HepG2 (cell line): ENCODE measurements around the gene PTPA. TPM values are rescaled to one million over a fixed set of nuclear protein-coding genes. Genes with fewer than 3 reads are reported as not detected.

Experiments
- ATAC-seq: fragments of 200-7000 bp; cut with Tn5 transposase; 3 replicates; pipeline ENCODE4 v1.9.1; 2020; ENCODE audit warnings: mild to moderate bottlenecking, moderate library complexity
- BruUV-seq: library from RNA; stranded (reverse); fragments of 400-500 nt; replicated peaks from 2 replicates; lab custom pipeline; 2021; lab: Mats Ljungman, UMichigan
- CTCF ChIA-PET: fragments of 300-600 bp; formaldehyde crosslinking; extraction: SDS; loops from one replicate; lab custom pipeline; 2021; ENCODE audit warnings: low total read pairs, inconsistent platforms, low intra/inter-chr PET ratio; lab: Yijun Ruan, JAX
- POLR2A ChIA-PET: fragments of 350-600 bp; sonication (Branson Sonifier 250); formaldehyde crosslinking; loops from one replicate; lab custom pipeline; 2020; ENCODE audit warnings: antibody characterized with exemption, inconsistent platforms; lab: Yijun Ruan, JAX
- DNase-seq: peaks from one replicate; pipeline ENCODE4 v3.0.0-alpha.2; 2015; ENCODE audit warnings: low spot score
- FAIRE-seq: peaks from 3 replicates; lab custom pipeline; 2011; peaks lifted over from hg19 to GRCh38; lab: Jason Lieb, UNC
- H2AFZ ChIP-seq: one replicate; pipeline ENCODE4 v1.6.1; 2011; ENCODE audit warnings: low read length, inconsistent platforms
- H3K27ac ChIP-seq: fragments of 300-600 bp; 3 replicates; pipeline ENCODE4 v1.8.0; 2011; ENCODE audit warnings: mixed run types, mild to moderate bottlenecking, mixed read lengths, low read length, inconsistent platforms; ENCODE audit not compliant: insufficient read depth; ENCODE audit errors: extremely low read length
- H3K27me3 ChIP-seq, 2 experiments: fragments of 200-600 bp in 1 of 2; 2 replicates in 1 of 2; 3 replicates in 1 of 2; pipeline versions ENCODE4 v1.6.0 to v1.8.0; 2011; ENCODE audit warnings: low read length in 2 of 2, mild to moderate bottlenecking in 2 of 2, moderate library complexity in 2 of 2, inconsistent platforms in 1 of 2; ENCODE audit not compliant: insufficient read depth in 2 of 2, control insufficient read depth in 1 of 2
- H3K36me3 ChIP-seq, 2 experiments: fragments of 200-600 bp in 1 of 2; replicated peaks in 1 of 2; 2 replicates in 1 of 2; 3 replicates in 1 of 2; pipeline versions ENCODE4 v1.5.1 to v1.8.0; 2011; ENCODE audit warnings: low read length in 2 of 2, inconsistent platforms in 1 of 2; ENCODE audit not compliant: insufficient read depth in 2 of 2, control insufficient read depth in 1 of 2
- H3K4me1 ChIP-seq: 2 replicates; pipeline ENCODE4 v1.5.1; 2012; ENCODE audit warnings: low read length, inconsistent platforms; ENCODE audit not compliant: insufficient read depth
- H3K4me2 ChIP-seq: 2 replicates; pipeline ENCODE4 v1.6.0; 2011; ENCODE audit warnings: low read depth, low read length, inconsistent platforms
- H3K4me3 ChIP-seq, 3 experiments: fragments of 200-600 bp in 1 of 3; sonication (generic), shearing (Covaris generic) in 1 of 3; replicated peaks in 1 of 3; 2 replicates each; pipeline ENCODE4 v1.5.1; 2011 to 2016; ENCODE audit warnings: low read length in 3 of 3, inconsistent platforms in 2 of 3, low read depth in 2 of 3, mild to moderate bottlenecking in 2 of 3, control low read depth in 1 of 3, mixed read lengths in 1 of 3; ENCODE audit not compliant: insufficient read depth in 1 of 3
- H3K79me2 ChIP-seq: one replicate; pipeline ENCODE4 v1.6.1; 2011; ENCODE audit warnings: low read length, inconsistent platforms; ENCODE audit not compliant: insufficient read depth
- H3K9ac ChIP-seq: 2 replicates; pipeline ENCODE4 v1.6.0; 2011; ENCODE audit warnings: mild to moderate bottlenecking, low read depth, low read length, inconsistent platforms; ENCODE audit not compliant: insufficient read depth
- H3K9me3 ChIP-seq: 2 replicates; pipeline ENCODE4 v1.5.1; 2012; ENCODE audit warnings: mild to moderate bottlenecking, low read length
- H4K20me1 ChIP-seq: 2 replicates; pipeline ENCODE4 v1.6.0; 2011; ENCODE audit warnings: inconsistent platforms, mild to moderate bottlenecking, low read length, moderate library complexity; ENCODE audit not compliant: insufficient read depth
- CC2D1A ChIP-seq: sonication (generic); formaldehyde crosslinking; IDR thresholded peaks from 2 replicates; pipeline ENCODE4 v1.8.1; 2023; ENCODE audit warnings: mild to moderate bottlenecking, missing genetic modification reagents
- STAT5B ChIP-seq: sonication (generic); formaldehyde crosslinking; IDR thresholded peaks from 2 replicates; pipeline ENCODE4 v1.4.0; 2020; ENCODE audit warnings: missing genetic modification reagents
- ZFP36 ChIP-seq: fragments of 150-350 bp; IDR thresholded peaks from 2 replicates; pipeline ENCODE4 v1.6.1; 2018; ENCODE audit warnings: borderline replicate concordance, low read length, low read depth; ENCODE audit not compliant: partially characterized antibody
- ZMYM3 ChIP-seq: sonication (generic); formaldehyde crosslinking; IDR thresholded peaks from 2 replicates; pipeline ENCODE4 v1.5.1; 2020; ENCODE audit warnings: mild to moderate bottlenecking, missing genetic modification reagents
- ZNF552 ChIP-seq: sonication (generic); formaldehyde crosslinking; IDR thresholded peaks from 2 replicates; pipeline ENCODE4 v1.9.0; 2022; ENCODE audit warnings: missing genetic modification reagents, mild to moderate bottlenecking, borderline replicate concordance
- ZNF768 ChIP-seq: sonication (generic); formaldehyde crosslinking; IDR thresholded peaks from 2 replicates; pipeline ENCODE4 v1.4.0; 2020; ENCODE audit warnings: missing genetic modification reagents
- WGBS: methylation state at CpG from one replicate; pipeline ENCODE4 v1.1.6; 2017; ENCODE audit warnings: low lambda C conversion rate; 5-methylcytosine and 5-hydroxymethylcytosine counted together
- in situ Hi-C: cut with HindIII; loops from 2 replicates; pipeline ENCODE4 v1.10.0; 2017; ENCODE audit warnings: low pct_unique_long_range_greater_than_20kb; ENCODE audit not compliant: extremely low pct_ligation_motif_present
- intact Hi-C: fragments of 100-400 bp; cut with micrococcal nuclease; formaldehyde crosslinking; loops from one replicate; pipeline ENCODE4 v1.10.0; 2022; ENCODE audit not compliant: unreplicated experiment
- polyA plus RNA-seq, 8 experiments: library from polyadenylated mRNA; depleted of rRNA in 3 of 8; stranded (reverse) in 7 of 8; unstranded in 1 of 8; fragments of >200 nt; fragmentation: Illumina TruSeq in 4 of 8; extraction: Trizol in 4 of 8; gene quantifications; 2 replicates each; pipeline versions ENCODE4 v1.2.1 to v1.2.3, GENCODE V29; 2011 to 2016; ENCODE audit warnings: low read depth in 4 of 8, missing spikeins in 1 of 8, mixed read lengths in 1 of 8; ENCODE audit not compliant: insufficient read depth in 1 of 8
- total RNA-seq, 5 experiments: library from RNA; depleted of rRNA; stranded (reverse); fragments of >200 nt; fragmentation: Illumina TruSeq; extraction: Trizol; gene quantifications; 2 replicates each; pipeline ENCODE4 v1.2.3, GENCODE V29; 2016; ENCODE audit warnings: low read depth in 1 of 5

The PTPA gene
- total and polyA plus RNA-seq, 2 of the 13 experiments (the other 11 are each of a cell fraction or from before 2014, with no cell fraction given), result 79.3 to 105 TPM

- no peak overlapping the region for H3K4me3 ChIP-seq
- H2AFZ ChIP-seq, result no peak overlapping the region
- peaks cover 26% of the 10 kb centered on the region for H3K4me1 ChIP-seq
- BruUV-seq, result no TSS peak
- peak; percentile 24; the same call in 2 of the 3 replicates for ATAC-seq
- in situ Hi-C loops, result no loop called here
- no peak overlapping the region for H3K9ac ChIP-seq
- no peaks in the 10 kb centered on the region for H3K36me3 ChIP-seq
- no peaks in the 10 kb centered on the region for H3K9me3 ChIP-seq
- ChIA-PET POLR2A (no interaction called here), CTCF (no interaction called here)
- no peaks in the 10 kb centered on the region for H4K20me1 ChIP-seq
- FAIRE-seq, result no peak
- 54% methylated on average over 7 of the region's 7 CpGs for WGBS
- DNase-seq, result no peak
- peaks cover 3 to 17% of the 10 kb centered on the region in 2 experiments; a peak in 3 of 5 replicates for H3K27me3 ChIP-seq
- no peak overlapping the region for H3K4me2 ChIP-seq
- H3K79me2 ChIP-seq, result no peaks in the 10 kb centered on the region
- no peak for TF ChIP-seq ZNF552 (CRISPR knock-in tag)
- TF ChIP-seq, all 625 proteins: peak for 0
- intact Hi-C loops, result no loop called here
- no peak overlapping the region for H3K27ac ChIP-seq
Observed at GRCh38 chr9:129193655-129194054, 82.4 kb downstream of the PTPA start.

GRCh38 chr9:129194221-129194620 is 83.0 kb downstream of the PTPA start:
- no peaks in the 10 kb centered on the region for H3K79me2 ChIP-seq
- no peak overlapping the region for H3K4me2 ChIP-seq
- BruUV-seq, result no TSS peak
- H3K27me3 ChIP-seq, result peaks cover 3 to 20% of the 10 kb centered on the region in 2 experiments; a peak in 3 of 5 replicates
- peak; percentile 32 for ATAC-seq
- FAIRE-seq, result no peak
- WGBS, result 24% methylated on average over 3 of the region's 3 CpGs
- no peak overlapping the region for H3K4me3 ChIP-seq
- CTCF ChIA-PET, result no interaction called here
- no peaks in the 10 kb centered on the region for H3K36me3 ChIP-seq
- H3K27ac ChIP-seq, result no peak overlapping the region
- DNase-seq, result no peak
- POLR2A ChIA-PET, result no interaction called here
- H3K9me3 ChIP-seq, result no peaks in the 10 kb centered on the region
- H4K20me1 ChIP-seq, result no peaks in the 10 kb centered on the region
- TF ChIP-seq STAT5B (CRISPR knock-in tag) (no peak), ZFP36 (peak; percentile 95), CC2D1A (CRISPR knock-in tag) (no peak), ZMYM3 (CRISPR knock-in tag) (peak; percentile 67), ZNF768 (CRISPR knock-in tag) (no peak)
- TF ChIP-seq, all 625 proteins: peak for 2
- Histone ChIP-seq H2AFZ (no peak overlapping the region), H3K4me1 (peaks cover 26% of the 10 kb centered on the region), H3K9ac (no peak overlapping the region)
- intact Hi-C loops, result no loop called here
- in situ Hi-C loops, result no loop called here
